DMS153 (cell line): ENCODE measurements around the gene OMD.
"Not testable (repeated sequence)": the region's sequence is repeated elsewhere in the genome, so short reads cannot be mapped to it uniquely, and the experiment has no call there.

Experiments used
- DNase-seq: peaks from one replicate; lab custom pipeline; 2025; lab: John Stamatoyannopoulos, UW

OMD gene

DNA sequence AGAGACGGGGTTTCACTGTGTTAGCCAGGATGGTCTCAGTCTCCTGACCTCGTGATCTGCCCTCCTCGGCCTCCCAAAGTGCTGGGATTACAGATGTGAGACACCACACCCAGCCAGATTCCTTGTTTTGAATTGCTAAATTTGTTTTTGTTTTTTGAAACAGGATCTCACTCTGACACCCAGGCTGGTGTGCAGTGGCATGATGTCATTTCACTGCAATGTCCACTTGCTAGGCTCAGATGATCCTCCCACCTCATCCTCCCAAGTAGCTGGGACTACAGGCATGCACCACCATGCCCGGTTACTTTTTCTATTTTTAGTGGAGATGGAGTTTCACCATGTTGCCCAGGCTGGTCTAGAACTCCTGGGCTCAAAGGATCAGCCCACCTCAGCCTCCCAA, 13.1 kb downstream of the OMD start:
- not testable (repeated sequence) for DNase-seq

DNA sequence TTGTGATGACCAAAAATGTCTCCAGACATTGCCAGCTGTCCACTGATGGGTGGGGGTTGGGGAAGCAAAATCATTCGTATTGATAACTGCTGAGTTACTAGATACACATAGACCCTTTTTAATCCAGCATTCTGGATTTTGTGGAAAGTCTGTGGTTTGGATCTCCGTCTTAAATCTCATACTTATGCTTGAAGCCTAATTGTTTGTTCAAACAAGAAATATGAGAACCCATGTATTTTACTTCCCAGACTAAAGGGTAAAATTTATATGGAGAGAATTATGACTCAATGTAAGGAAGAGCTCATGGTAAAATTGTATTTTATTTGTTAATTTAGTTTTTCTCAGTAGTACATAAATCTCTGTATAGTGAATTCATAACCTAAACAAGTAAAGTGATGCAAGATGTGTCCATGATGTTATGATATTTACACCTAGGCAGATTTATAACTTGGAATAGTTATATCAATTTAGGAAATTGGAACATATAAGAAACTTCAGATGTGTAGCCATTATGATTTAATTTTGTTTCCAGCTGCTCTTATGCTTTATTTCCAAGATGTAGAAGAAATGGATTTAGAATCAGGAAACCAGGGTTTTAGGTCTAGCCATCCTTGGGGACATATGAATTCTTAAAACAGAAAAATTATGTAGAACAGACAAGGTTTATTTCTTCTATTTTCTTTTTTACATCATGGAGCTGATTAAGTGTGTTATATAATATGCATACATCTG, 15.4 kb downstream of the OMD start:
- no peak for DNase-seq

DNA sequence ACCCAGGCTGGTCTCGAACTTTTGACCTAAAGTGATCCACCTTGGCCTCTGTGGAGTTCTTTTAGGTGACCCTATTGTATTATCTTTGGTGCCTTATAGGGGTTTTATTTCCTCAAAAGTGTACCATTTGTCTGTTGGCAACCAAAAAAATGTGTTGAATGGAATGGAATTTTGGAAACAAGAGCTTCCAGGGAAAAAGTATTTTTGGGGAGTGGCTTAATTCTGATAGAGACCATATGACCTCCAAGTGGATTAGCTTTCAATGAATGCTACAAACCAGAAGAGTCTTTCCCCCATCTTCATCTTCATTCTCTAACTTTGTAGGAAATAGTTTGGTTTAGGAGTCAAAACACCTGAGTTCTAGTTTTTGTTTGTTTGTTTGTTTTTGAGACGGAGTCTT, 16.5 kb downstream of the OMD start:
- DNase-seq = no peak

DNA sequence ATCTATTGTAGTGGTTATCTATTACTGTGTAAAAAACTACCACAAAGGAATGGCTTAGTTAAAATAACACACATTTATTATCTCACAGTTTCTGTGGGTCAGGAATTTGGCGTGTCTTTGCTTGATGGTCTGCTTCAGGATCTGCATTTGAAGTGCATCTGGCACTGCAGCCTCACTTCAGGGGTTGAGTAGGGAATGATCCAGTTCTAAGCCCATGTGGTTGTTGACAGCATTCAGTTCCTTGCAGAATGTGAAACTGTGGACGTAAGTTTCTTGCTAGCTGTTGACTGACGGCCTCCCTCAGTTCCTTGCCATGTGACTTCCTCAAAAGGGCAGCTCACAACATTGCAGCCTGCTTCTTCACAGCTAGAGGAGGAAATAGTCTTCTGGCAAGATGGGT, 17.8 kb downstream of the OMD start:
- no peak for DNase-seq

DNA sequence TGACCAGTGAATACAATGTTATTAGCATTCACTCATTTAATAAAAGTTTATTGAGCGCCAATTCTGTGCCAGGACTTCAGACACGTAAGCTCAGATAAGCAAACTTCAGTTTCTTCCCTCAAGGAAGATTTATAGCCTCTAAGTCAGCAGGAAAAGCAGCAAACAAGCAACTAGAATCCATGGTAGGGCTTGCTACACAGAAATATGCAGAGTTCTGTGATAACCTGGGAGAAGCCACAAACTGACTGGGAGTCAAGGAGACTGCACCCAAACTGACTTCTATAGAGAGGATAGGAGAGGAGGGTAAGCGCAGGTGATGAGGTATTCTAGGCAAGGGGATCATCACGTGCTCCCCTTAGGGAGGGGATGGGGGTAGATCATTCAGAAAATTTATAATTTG, 18.5 kb downstream of the OMD start:
- no peak for DNase-seq

DNA sequence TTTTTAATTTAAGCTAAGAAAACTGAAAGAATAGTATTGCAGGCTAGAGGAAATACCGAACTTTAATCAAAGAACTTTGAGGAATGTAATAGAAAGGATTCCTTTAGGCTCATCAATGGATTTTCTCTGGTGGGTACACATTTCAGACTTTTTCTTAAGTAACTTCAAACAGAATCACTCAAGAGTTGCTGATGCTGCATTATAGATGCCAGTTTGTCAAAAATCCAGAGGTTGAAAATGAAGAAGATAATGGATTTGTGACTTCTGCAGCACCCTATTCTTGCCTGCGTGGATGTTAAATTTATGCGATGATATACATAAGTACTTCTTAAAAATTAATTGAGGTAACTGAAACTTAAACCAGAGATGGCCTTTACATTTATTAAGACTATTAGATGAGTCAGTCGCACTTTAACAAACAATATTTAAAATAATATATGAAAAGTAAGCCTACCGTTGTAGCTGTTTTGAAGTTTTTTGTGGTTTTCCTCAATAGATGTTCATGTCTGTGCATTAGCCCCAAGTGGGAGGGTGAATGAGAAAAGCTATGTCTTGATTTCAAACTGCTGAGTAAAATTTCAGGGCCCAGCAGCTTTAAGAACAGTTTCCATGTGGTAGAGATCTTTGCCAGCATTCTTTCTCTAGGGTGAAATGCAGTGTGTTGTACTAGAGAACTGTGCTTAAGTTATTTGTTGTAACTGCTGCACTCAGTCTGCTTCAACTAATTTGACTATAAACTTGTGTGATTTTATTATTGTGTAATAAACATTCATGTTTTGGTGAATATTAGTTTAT, 20.0 kb downstream of the OMD start, which contains the start of gene OGN:
TSS of gene OGN (minus strand) at position 537 of the 795 bp plus-strand sequence. CDS start 1,171 bp downstream, outside the sequence.
- DNase-seq = no peak

DNA sequence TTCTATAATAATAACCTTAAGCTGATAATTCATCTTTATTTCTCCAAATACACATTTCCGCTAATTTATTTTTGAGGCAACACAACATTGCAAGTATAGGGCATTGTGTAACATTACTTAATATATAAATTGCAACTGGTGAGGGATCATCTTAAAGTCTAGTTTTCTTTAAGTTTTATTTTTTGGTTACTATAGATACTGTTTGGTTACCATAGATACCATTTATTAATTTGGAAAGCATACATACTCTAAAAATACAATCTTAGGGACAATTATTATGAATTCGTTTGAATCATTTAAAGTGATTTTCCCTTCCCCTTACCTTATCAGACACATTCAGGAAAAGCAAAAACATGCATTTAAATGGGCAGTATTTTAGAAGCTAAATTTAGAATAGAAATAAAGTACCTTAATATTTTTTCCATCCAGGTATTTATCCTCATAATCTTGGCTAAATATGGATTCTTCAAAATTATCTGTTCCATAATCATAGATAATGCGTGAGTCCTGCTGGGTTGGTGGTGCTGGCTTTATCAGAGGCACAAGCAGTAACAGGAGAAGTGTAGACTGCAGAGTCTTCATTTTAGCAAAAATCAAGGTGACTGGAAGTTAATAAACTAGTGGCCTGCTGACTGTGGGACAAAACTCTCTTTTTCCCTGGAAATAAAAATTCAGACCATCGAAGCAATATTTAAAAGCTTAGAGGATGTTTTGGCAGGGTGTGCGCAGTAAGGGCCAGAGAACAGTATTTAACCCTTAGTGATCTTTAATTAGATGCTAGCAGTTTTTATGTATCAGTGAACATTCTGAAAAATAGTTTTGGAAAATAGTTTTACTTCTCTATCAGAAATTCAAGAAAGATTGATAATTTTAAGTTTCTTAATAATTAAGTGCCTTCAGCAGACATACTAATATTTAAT, 21.2 kb downstream of the OMD start:
- no peak for DNase-seq

DNA sequence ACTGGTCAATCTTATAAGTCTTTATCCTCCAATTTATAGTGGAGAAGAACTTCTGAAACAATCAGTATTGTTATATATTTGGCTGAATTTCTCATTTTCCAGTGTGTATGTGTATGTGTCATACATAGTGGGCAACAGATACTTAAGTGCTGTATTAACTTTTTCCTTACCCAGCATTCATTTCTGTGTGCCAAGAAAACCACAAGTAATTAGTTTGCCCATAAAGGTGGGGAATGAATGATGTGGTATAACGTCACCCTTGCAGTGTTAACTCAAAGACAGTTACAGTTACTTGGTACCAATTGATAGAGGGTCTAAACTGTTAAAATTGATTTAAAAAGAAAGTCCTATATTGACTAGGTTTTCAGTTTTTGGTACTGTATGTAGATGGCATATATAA, 21.9 kb downstream of the OMD start:
- DNase-seq = no peak

DNA sequence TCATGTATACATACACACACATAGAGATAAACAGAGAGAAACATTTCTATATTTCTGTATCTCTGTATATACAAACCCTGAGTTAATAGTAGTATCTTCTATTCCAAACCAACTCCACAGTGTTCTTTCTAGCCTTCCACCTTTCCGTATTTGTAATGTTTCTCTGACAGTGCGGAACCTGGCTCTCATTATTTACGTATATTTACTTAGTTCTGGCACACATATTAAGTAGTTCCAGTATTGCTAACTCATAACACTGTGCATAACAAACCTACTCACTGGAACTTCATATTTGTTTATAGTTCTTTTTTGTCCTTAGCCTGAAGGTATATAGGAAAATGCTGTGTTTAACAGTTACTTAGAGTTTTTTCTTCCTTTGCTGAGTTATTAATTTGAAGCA, 26.4 kb downstream of the OMD start:
- no peak for DNase-seq

DNA sequence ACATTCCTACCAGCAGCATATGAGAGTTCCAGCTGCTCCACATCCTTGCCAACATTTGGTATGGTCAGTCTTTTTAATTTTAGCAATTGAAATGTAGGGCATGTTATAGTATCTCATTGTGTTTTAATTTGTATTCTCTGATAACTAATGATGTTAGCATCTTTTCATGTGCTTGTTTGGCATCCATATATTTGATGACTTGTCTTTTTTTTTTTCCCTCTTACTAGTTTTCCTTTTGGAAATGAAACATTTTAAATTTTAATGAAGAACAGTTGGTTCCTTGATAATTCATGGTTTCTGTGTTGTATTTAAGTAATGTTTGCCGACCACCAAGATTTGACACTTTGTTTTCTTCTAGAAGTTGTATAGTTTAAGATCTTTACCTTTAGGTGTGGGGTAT, 28.7 kb downstream of the OMD start:
- no peak for DNase-seq

DNA sequence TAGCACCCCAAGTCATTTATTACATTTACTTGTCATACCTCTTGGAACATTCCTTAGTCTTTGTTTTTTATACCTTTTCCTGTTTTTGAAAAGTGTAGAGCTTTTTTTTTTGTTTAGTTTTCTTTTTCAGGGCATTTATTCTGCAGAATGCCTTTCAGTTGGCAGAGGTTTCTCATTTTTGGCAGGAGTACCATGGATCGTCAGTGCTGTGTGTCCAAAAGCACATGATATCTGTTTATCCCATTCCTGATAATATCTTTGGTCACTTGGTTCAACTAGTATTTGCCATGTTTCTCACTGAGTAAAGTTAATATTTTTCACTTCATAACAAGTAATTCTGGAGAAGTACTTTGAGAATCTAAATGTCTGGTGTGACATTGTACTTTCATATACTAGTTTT, 30.6 kb downstream of the OMD start:
- DNase-seq = no peak

DNA sequence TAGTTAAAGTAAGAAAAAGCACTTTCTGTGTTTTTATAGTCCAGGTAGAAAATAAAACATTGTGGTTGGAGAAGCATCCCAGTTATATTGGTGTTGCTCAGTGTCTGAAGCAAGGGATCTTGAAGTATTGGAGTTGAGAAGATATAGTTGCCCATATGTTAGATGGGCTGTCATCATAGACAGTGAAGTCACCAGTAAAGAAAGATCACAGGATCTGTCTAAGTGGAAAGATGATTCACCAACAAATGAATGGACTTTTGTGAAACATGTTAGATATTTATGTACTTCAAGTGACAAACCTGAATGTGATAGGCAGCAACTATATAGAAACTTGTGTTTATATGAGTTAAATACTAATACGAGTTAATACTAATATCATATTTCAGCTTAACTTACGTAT, 31.6 kb downstream of the OMD start:
- DNase-seq = no peak

DNA sequence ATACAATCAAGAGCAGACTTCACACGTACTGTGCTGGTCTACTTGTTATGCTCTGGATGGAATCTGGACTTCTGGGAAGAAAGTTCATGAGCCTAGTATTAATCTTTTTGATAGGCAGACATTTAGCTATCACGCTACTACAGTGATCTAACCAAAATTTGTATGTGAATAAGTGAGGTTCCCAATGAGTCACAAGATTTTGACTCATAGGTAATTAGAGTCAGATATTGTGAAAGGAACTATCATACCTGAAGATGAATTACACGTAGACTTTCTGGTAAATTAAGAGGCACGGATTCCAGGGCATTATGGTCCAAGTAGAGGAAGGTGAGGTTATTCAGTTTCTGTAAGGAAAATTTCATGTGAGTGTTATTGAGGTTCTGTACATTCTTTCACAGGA, 38.3 kb downstream of the OMD start:
- DNase-seq = no peak

DNA sequence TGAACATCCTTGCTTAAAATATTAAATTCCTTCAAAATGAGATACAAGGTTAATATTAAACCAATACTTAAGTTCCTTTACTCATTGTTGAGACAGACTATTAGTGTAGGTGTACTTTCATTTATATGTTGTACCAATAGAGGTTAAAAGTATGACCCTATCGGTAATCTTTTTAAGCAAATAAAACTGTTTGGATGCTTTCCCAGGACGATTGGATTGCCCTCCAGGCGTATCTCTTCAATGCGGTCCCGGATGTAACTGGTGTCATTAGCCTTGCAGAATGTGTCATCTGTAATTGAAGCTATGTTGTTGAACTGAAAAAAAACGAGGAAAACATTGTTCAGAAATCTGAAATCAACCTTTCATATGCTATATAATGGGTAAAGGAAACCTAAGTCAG, 38.8 kb downstream of the OMD start:
- no peak for DNase-seq

DNA sequence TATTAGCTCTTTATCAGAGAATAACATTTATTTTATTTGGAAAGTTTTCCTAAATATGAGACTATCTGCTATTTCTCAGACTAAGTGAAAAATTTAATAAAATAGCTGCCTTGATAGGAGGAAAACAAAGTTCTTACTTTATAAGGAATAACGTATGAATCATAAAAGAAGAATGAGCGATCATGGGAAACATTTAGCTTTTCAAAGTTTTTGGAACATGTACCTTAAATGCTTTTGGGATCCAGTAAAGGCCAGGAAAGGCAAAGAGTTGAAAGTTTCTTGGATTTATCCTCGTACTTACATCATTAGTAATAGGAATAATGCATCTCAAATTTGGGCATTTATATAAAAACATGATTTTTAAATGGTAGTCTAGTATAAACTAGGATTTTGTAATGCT, 39.3 kb downstream of the OMD start:
- no peak for DNase-seq

DNA sequence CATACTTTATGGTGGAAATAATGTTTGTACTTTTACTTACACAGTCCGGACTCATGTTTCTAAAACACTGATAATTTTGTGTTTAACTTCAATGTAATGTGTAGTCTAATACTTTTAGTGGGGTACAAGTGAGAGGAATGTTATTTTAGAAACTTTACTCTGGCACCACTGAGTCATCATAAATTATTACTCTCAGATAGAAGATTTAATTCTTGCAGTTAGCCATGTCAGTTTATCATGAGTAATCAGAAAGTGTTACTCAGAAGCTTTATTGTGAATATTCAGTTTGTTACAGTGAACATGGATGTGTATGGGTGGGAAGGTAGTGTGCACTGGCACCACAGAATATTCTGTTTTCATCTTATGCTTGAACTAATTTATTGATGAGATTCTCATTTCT, 39.9 kb downstream of the OMD start:
- DNase-seq = no peak

DNA sequence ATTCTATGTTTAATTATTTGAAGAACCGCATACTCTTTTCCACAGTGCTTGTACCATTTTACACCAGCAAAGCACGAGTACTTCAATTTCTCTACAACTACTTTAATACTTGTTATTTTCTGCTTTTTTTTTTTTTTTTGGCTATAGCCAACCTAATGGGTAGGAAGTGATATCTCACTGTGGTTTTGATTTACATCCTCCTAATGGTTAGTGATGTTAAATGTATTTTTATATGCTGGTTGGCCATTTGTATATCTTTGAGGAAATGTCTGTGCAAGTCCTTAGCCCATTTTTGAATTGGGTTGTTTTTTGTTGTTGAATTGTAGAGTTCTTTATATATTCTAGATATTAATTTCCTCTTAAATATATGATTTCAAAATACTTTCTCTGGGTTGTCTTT, 42.5 kb downstream of the OMD start:
- no peak for DNase-seq

DNA sequence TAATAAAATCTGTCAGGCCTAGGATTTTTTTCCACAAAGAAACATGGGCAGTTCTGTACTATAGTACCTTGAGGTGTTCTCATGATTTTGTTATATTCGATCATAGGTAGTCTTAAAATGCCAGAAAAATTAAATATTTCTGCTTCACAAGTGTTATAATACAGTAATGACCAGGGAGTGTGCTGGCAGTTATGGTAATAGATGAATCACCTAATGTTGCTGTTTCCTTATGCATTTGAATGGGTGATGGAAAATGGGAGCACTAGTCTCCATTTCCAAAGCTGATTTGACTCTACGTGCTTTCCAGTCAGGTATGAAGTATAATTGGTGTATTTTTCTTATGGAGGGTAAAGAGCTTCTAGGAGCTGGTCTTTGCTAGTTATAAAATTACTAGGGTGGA, 43.7 kb downstream of the OMD start:
- no peak for DNase-seq

DNA sequence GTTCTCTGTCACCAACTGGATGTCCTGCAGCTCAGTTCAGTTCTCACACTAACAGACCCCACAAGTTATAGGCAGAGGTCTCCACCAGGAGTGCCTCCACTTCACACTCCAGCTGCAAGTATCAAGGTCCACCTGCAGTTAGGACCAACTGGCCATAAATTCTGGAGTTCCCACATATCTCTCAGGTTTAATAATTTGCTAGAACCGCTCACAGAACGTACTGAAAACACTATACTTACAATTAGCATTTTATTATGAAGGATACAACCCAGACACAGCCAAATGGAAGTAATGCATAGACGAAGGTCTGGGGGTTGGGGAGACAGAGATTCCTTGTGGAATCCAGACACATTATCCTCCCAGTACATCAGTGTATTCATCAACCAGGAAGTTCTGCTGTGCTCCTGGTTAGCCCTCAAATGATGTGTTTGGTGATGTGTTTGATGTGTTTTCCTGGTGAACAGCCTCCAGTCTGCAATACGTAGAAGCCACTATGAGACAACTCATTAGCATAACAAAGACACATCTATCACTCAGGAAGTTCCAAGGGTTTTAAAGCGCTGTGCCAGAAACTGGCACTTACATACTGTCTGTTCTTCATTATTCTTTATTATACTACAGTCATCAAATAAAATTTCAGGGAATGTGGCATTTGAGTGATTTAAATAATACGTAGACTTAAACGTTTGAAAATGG, 45.3 kb downstream of the OMD start:
- peak; percentile 90 for DNase-seq

DNA sequence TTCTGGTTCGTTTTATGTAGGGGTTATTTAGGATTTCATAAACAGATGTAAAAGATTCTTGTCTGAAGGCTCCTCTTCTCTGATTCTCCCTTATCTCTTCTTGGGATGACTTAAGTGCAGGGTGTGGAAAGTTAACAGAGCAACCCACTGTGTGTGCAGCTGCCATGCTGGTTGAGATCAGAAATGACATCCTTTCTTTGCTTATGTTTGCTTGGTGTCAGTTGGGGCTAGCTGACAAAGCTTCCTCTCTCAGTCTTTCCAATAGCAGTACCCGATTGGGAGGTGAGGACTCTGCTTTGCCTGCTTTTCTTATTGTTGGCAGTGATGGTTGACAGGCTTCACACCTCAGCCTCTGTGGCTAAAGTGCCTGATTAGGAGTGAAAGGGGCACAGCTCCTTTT, 46.4 kb downstream of the OMD start:
- DNase-seq = peak; percentile 44

DNA sequence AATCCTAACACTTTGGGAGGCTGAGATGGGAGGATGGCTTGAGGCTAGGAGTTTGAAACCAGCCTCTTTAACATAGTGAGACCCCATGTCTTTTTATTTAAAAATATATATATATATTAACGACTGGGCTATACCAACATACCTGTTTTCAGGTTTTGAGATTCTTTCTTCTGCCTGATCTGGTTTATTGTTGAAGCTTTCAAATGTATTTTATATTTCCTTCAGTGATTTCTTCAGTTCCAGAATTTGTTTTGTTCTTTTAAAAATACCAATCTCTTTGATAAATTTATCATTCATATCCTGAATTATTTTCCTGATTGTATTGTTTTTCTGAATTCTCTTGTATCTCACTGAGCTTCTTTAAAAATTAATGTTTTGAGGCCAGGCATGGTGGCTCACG, 51.1 kb downstream of the OMD start:
- DNase-seq = no peak

DNA sequence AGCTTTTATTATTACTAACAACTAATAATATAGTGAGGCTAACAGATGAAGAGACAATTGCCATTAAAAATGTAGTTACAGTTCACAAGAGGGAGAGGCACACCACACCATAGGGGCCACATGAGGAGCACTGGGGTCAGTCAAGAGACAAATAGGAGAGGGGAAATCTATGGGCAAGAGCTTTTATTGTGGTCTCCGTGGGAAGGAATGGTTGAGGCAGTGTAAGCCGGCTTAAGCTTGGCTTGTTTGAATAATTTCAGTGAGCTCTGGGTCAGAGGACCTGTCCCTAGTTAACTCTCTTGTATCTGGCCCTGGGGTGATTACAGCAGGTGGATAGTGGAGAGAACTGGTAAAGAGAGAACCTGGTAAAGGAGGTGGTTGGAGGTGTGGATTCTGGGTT, 55.2 kb downstream of the OMD start:
- DNase-seq = no peak
